Activated T-cell treated with anti-CD3 and anti-CD28 coated beads for 4 hours (primary cell): ENCODE data around the gene SLC24A4.

Experiments used
- DNase-seq: peaks from one replicate; pipeline ENCODE4 v3.0.0-alpha.2; 2020

Gene SLC24A4

GRCh38 chr14:92317511-92317910 lies 5.5 kb upstream of the SLC24A4 start:
- DNase-seq: no peak

GRCh38 chr14:92321701-92322100 lies 1.3 kb upstream of the SLC24A4 start:
- no peak for DNase-seq

GRCh38 chr14:92322516-92322915 lies 449 bp upstream of the SLC24A4 start:
- DNase-seq: no peak

- no peak for DNase-seq
These were observed 1.2 kb downstream of the SLC24A4 start for GRCh38 chr14:92323916-92324818.

- no peak for DNase-seq
These were observed 2.9 kb downstream of the SLC24A4 start for GRCh38 chr14:92325835-92326234.

GRCh38 chr14:92328664-92329255 lies 5.8 kb downstream of the SLC24A4 start:
- no peak for DNase-seq

GRCh38 chr14:92334050-92334449 lies 11.1 kb downstream of the SLC24A4 start:
- DNase-seq: no peak

GRCh38 chr14:92336363-92336762 lies 13.4 kb downstream of the SLC24A4 start:
- DNase-seq: no peak

GRCh38 chr14:92339426-92339825 lies 16.5 kb downstream of the SLC24A4 start:
- DNase-seq: no peak

- DNase-seq: no peak
These were observed 17.1 kb downstream of the SLC24A4 start for GRCh38 chr14:92340071-92340470.

- no peak for DNase-seq
These were observed 18.0 kb downstream of the SLC24A4 start for GRCh38 chr14:92340931-92341330.

- no peak for DNase-seq
These were observed 18.8 kb downstream of the SLC24A4 start for GRCh38 chr14:92341791-92342190.

- DNase-seq: no peak
These were observed 25.2 kb downstream of the SLC24A4 start for GRCh38 chr14:92348154-92348553.

- DNase-seq: no peak
These were observed 28.8 kb downstream of the SLC24A4 start for GRCh38 chr14:92351750-92352149.

GRCh38 chr14:92352158-92352985 lies 29.4 kb downstream of the SLC24A4 start:
- no peak for DNase-seq

GRCh38 chr14:92353447-92353846 lies 30.5 kb downstream of the SLC24A4 start:
- no peak for DNase-seq

- no peak for DNase-seq
These were observed 33.7 kb downstream of the SLC24A4 start for GRCh38 chr14:92356677-92357076.

- DNase-seq: no peak
These were observed 37.8 kb downstream of the SLC24A4 start for GRCh38 chr14:92360651-92361370.

GRCh38 chr14:92362781-92363235 lies 39.8 kb downstream of the SLC24A4 start:
- no peak for DNase-seq

GRCh38 chr14:92366237-92366636 lies 43.3 kb downstream of the SLC24A4 start:
- DNase-seq: no peak

GRCh38 chr14:92368001-92368400 lies 45.0 kb downstream of the SLC24A4 start:
- DNase-seq: no peak

- DNase-seq: no peak
These were observed 46.1 kb downstream of the SLC24A4 start for GRCh38 chr14:92369097-92369496.

GRCh38 chr14:92372230-92372629 lies 49.3 kb downstream of the SLC24A4 start:
- no peak for DNase-seq
